Measurements from ENCODE around the gene PPP2R2B.

GRCh38 chr5:146848133-146848532 lies 30.4 kb downstream of the PPP2R2B start:
- TF ChIP-seq CTCF (IDR thresholded peaks at IDR 0.05) = no peak
- TF ChIP-seq EP300 (IDR thresholded peaks at IDR 0.05; ENCODE audit: low read depth) = no peak
- TF ChIP-seq POLR2AphosphoS5 (IDR thresholded peaks at IDR 0.05) = no peak

Measured in transverse colon (tissue), 4 donors.